ENCODE measurements around the gene PRL.

PRL gene

GRCh38 chr6:22296936-22297335, at the start of gene PRL:
PRL (minus strand) TSS chr6:22297036; CDS start chr6:22296982, 54 bp downstream.
- DNase-seq: no peak

- DNase-seq: no peak
These were observed 47.0 kb upstream of the PRL start for GRCh38 chr6:22343864-22344263.

DNA sequence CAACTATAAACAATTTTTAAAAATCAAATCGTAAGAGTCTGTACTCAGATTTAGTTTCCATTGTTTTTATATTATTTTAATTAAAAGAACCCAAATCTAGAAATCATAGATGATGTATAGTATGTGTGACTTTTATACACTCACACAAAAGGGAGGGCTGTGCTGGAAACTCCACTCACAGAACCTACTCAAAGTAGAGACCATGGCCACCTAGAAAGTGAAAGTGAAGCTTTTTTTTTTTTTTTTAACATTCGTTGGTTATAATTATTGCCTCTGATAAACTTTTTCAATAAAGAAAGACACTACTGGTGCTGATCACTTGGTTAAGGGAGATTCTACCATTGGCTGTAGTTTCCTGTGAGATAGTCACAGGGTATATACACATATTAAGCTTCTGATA, 37.9 kb upstream of the PRL start:
- DNase-seq: no peak

DNA sequence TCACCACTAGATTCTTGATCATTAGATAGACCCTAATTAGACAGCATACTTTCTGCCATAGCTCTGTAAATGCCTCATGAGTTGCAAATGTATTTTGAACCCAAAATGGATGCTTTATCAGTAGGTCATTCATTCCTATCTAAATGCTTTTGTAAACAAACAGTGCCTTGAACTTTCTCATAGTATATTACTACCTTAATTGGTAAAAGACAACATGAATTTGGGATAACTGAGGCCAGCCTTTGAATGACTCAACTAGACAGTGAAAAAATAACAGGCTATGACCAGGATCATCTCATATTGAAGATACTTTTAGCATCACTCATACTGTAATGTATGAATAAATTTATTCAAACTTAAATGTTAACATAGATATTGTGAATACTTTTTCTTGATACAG, 37.0 kb upstream of the PRL start:
- no peak for DNase-seq

DNA sequence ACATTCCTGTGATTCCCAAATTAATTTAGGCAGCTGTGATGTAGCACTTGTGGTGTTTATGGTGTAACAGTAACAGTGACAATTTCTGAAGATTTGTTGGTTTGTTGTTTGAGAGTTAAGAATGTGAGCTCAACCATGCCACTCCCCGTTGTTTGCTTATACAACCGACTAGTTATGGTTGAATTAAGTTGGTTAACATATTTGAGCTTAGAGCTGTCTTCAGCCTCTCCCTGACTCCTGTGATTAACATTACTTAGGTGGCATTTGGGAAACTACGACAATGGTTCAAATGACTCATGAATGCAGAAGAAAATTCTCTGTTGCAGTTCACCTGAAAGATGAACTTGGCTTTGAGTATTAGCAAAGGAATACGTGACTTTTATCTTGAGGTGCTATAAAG, 35.9 kb upstream of the PRL start:
- DNase-seq: no peak

DNA sequence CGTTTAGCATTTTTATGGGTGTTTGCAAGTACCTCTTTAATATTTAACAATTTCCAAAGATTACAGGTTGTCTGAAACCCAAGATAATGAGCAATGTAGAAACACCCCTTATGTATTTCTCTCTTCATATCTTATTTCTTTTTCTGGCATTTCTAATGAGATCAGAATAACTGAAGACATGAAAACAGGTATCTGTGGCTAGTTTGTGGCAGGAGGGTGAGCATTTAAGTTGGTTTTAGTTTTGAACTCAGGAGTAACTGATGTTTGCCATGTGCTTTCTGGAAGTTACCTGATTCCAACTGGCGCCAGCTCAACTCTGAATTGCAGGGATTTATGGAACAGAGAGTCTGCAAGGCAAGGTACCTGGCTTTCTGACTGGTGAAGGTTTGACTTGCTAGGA, 35.4 kb upstream of the PRL start:
- no peak for DNase-seq

GRCh38 chr6:22330941-22331340, 34.1 kb upstream of the PRL start:
- DNase-seq: no peak

DNA sequence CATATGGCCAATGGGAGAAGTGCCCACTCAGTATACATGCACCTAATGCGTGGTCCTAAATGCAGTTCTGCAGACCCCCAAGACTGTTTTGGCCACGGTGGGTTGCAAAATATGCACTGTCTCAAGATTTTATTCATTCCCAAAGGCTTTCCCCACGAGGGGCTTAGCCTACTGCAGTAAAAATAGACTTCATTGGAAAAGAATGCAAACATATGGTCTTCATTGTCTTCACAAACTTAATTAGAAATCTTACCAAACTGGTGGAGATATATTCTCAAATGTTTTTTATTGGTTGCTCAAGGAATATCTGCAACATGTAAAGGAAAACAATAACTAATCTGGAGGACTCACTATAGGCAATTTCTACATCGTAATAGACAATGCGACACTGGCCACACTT, 31.6 kb upstream of the PRL start:
- no peak for DNase-seq

DNA sequence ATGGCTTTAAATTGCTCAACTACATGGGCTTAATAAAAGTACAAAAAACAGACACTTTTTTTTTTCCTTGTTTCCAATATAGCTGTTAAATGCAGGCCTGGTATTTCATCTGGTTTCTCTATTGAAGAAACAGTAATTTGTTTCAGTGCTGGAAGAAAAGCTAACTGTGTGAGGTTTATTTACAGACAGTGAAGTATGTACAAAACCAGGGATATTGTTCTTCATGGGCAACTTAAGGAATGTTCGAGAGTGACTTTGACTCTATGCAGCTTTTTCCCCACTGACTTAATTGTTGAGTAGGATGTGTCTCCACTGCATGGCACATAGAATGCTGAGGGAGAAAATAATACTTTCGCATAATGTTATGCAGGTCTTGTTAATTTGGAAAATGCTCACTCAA, 31.0 kb upstream of the PRL start:
- DNase-seq: no peak

DNA sequence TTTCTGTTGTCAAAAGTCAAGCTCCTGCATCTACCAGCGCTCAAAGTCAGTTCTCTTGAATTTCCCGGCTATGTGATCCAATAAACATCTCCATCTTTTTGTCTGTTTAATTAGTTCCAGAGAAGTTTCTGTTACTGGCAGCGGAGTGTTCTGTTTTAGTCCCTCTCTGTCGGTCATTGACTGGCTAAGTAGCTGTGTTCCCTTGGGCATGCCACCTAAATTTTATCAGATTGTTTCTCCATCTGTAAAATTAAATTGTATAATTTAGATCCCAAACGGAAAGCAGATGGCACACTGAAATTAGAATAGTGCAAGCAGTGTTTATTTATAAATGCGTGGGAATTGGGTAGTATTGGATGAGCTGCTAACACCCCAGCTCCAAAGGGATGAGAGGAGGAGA, 29.7 kb upstream of the PRL start:
- no peak for DNase-seq

GRCh38 chr6:22325481-22325880, 28.6 kb upstream of the PRL start:
- no peak for DNase-seq

DNA sequence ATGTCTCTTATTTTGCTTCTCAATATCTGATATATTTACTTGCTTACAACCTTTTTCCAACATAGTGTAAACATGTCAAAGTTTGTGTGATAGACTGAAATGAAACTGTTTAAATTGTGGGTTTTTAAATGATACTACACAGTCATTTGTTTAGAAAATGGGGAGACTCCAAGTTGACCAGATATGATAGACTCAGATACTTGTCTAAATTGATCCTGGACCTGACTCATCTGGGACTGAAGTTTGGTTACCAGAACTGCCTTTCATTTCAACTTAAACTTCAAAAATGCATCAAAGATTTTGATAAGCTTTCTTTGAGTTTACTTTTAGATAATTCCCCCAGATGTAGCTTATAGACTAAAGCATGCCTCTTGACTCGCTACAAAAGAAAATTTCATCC, 27.0 kb upstream of the PRL start:
- DNase-seq: no peak

- DNase-seq: no peak
These were observed 25.5 kb upstream of the PRL start for GRCh38 chr6:22322103-22323030.

- DNase-seq: no peak
These were observed 23.9 kb upstream of the PRL start for GRCh38 chr6:22320750-22321149.

DNA sequence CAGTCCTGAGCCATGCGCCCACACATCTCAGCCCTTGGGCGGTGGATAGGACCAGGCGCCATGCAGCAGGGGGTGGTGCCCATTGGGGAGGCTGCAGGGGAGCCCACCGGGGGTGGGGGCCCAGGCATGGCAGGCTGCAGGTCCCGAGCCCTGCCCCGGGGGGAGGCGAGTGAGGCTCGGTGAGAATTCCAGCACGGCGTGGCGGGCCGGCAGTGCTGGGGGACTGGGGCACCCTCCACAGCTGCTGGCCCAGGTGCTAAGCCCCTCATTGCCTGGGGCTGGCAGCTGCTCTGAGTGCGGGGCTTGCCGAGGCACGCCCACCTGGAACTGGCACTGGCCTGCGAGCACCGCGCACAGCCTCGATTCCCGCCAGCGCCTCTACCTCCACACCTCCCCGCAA, 21.6 kb upstream of the PRL start:
- no peak for DNase-seq

DNA sequence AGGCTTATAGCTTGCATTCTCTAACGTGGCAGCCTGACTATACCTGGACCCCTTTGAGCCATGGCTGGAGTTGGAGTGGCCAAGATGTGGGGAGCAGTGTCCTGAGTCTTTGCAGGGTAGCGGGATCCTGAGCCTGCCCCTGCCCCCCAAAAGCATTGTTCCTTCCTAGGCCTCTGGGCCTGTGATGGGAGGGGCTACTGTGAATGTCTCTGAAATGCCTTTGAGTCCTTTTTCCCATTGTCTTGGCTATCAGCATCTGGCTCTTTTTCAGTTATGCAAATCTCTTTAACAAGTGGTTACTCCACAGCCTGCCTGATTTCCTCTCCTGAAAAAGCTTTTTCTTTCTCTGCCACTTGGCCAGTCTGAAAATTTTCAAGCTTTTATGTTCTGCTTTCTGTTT, 17.0 kb upstream of the PRL start:
- no peak for DNase-seq

DNA sequence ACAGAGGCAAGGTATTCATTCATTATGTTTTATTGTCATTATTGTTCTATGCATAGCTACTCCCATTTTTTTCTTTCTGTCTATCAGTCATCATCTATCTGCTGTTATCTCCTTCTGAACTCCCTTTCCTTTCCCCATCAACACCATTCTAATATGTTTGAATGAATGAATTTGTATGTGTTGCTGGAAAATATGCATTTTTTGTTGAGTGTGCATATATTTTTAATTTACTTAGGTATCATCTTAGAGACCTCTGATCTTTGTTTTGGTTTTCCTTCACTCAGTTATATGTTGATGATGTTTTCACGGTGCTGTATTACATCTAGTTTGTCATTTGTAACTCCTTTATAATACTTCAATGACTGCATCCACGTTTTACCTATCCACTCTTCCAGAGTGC, 12.1 kb upstream of the PRL start:
- DNase-seq: no peak

- no peak for DNase-seq
These were observed 10.1 kb upstream of the PRL start for GRCh38 chr6:22306741-22307466.

GRCh38 chr6:22302838-22303237, 6.0 kb upstream of the PRL start:
- no peak for DNase-seq

GRCh38 chr6:22300273-22300998, 3.6 kb upstream of the PRL start:
- no peak for DNase-seq

GRCh38 chr6:22298475-22298890, 1.6 kb upstream of the PRL start:
- DNase-seq: no peak

DNA sequence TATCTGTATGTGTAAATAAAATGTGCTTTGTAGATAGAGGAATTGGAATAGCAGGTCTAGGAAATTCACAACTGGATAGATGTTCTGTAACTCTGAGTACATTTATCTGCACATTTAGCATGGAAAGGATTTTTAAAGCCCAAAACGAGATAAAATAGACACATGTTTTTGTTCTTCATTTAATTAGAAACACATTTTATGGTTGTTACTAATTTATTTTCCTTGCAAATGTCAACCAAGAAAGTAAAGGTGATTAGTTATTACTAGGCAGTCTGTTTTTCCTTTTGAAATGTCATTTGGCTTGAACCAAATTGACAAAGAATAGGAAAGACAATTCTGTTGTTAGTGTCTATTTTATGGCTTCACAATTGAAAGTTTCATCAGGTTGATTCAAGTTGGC, 769 bp downstream of the PRL start:
- no peak for DNase-seq

DNA sequence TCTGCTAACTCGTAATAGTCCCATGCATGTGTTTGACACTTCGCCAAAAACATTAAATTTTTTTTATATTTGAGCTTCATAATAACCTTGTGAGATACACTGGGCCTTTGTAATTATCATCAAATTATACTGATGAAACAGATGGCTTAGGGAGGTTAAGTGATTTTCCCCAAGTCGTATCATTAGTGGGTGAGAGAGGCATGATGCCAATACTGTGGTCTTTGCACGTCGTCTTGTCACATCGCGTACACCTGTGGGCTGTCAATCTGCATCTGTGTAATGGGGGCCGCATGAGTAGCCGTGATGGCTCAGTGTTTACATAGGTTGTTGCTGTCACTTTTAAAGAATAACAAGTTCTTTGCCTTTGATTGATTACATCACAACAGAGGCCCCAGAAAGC, 1.7 kb downstream of the PRL start:
- DNase-seq: no peak

DNA sequence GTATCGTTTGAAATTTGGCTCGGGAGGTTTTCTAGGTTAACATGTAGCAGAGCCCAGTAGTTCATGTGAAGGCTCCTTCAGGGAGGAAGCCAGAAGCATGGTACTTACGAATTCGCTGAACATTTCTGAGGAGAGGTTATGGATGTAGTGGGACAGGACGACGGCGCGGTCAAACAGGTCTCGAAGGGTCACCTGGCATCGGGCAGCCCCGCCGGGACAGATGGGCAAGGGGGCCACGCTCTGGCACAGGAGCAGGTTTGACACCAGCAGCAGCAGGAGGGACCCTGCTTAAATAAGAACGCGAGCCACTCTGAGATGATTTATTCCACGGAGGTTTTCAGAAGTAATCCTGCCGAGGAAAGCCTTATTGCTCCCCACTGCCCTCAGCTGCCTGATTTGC, 2.5 kb downstream of the PRL start:
- no peak for DNase-seq

Measured in cerebellar nuclear complex (tissue), 1 donor.